ENCODE measurements around the gene TXNL1.

DNA sequence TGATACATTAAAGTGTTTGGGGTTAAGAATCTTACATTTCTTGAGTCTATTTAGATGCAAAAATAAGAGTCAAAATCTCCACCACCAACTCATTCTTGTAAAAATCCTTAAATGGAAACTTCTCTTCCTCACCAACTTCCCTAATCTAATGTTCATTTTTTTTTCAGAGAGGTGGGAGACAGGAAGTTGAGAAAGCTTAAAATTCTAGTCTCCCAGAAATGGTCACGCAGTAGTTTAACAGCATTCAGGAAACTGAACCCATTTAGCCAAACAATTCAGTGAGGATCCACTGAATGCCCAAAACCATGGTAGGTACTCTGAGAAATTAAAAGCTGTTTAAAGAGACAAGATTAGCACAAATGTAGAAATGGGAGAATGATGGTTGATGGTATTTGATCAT, 69.0 kb downstream of the TXNL1 start:
- TF ChIP-seq, protein P1, sequence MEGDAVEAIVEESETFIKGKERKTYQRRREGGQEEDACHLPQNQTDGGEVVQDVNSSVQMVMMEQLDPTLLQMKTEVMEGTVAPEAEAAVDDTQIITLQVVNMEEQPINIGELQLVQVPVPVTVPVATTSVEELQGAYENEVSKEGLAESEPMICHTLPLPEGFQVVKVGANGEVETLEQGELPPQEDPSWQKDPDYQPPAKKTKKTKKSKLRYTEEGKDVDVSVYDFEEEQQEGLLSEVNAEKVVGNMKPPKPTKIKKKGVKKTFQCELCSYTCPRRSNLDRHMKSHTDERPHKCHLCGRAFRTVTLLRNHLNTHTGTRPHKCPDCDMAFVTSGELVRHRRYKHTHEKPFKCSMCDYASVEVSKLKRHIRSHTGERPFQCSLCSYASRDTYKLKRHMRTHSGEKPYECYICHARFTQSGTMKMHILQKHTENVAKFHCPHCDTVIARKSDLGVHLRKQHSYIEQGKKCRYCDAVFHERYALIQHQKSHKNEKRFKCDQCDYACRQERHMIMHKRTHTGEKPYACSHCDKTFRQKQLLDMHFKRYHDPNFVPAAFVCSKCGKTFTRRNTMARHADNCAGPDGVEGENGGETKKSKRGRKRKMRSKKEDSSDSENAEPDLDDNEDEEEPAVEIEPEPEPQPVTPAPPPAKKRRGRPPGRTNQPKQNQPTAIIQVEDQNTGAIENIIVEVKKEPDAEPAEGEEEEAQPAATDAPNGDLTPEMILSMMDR (IDR thresholded peaks at IDR 0.05 in 4 of 5, conservative IDR thresholded peaks at IDR 0.05 in 1 of 5): no peak
- no peak for TF ChIP-seq POLR2A (IDR thresholded peaks at IDR 0.05)

Measured in gastrocnemius medialis (tissue), 4 donors.